ENCODE data around the gene MARCOL. TPM values are rescaled to one million over a fixed set of nuclear protein-coding genes. Genes with fewer than 3 reads are reported as not detected.

Gene MARCOL
- total RNA-seq, 1 donor from 2014 or later, result not detected

GRCh38 chr5:148205044-148205806 is 33.1 kb upstream of the MARCOL start:
- Histone ChIP-seq H3K4me1 (peaks cover 17% of the 10 kb centered on the region), H3K27ac (no peak overlapping the region), H3K4me3 (no peak overlapping the region), H3K27me3 (no peaks in the 10 kb centered on the region), H3K9me3 (no peaks in the 10 kb centered on the region), H3K36me3 (no peaks in the 10 kb centered on the region)
- TF ChIP-seq CTCF (IDR thresholded peaks at IDR 0.05), result no peak
- no peak for TF ChIP-seq POLR2A (IDR thresholded peaks at IDR 0.05)
- no peak for TF ChIP-seq POLR2AphosphoS5 (IDR thresholded peaks at IDR 0.05; ENCODE audit: insufficient read depth in 1 of 2, low read depth in 1 of 2)
- intact Hi-C loops (cut with DNase I), result no loop called here
- no peak for DNase-seq (ENCODE audit: extremely low spot score in 2 of 2)

GRCh38 chr5:148205865-148206264 is 32.5 kb upstream of the MARCOL start:
- Histone ChIP-seq H3K4me1 (peaks cover 17% of the 10 kb centered on the region), H3K36me3 (no peaks in the 10 kb centered on the region), H3K4me3 (no peak overlapping the region), H3K27me3 (no peaks in the 10 kb centered on the region), H3K9me3 (no peaks in the 10 kb centered on the region), H3K27ac (no peak overlapping the region)
- intact Hi-C loops (cut with DNase I), result no loop called here
- TF ChIP-seq POLR2AphosphoS5 (IDR thresholded peaks at IDR 0.05; ENCODE audit: insufficient read depth in 1 of 2, low read depth in 1 of 2), result no peak
- TF ChIP-seq CTCF (IDR thresholded peaks at IDR 0.05), result no peak
- no peak for TF ChIP-seq POLR2A (IDR thresholded peaks at IDR 0.05)
- DNase-seq (ENCODE audit: extremely low spot score in 2 of 2), result no peak

GRCh38 chr5:148206620-148207019 is 31.7 kb upstream of the MARCOL start:
- Histone ChIP-seq H3K4me3 (no peak overlapping the region), H3K9me3 (no peaks in the 10 kb centered on the region), H3K36me3 (no peaks in the 10 kb centered on the region), H3K4me1 (peaks cover 17% of the 10 kb centered on the region), H3K27me3 (no peaks in the 10 kb centered on the region), H3K27ac (no peak overlapping the region)
- no peak for TF ChIP-seq CTCF (IDR thresholded peaks at IDR 0.05)
- TF ChIP-seq POLR2AphosphoS5 (IDR thresholded peaks at IDR 0.05; ENCODE audit: insufficient read depth in 1 of 2, low read depth in 1 of 2), result no peak
- no peak for TF ChIP-seq POLR2A (IDR thresholded peaks at IDR 0.05)
- intact Hi-C loops (cut with DNase I), result no loop called here
- DNase-seq (ENCODE audit: extremely low spot score in 2 of 2), result no peak

- no peaks in the 10 kb centered on the region for H3K9me3 ChIP-seq
- DNase-seq (ENCODE audit: extremely low spot score in 2 of 2), result no peak
- intact Hi-C loops (cut with DNase I), result no loop called here
- peaks cover 17% of the 10 kb centered on the region for H3K4me1 ChIP-seq
- TF ChIP-seq POLR2A (IDR thresholded peaks at IDR 0.05), result no peak
- peak in 1 of 2 donors; percentile 31 for TF ChIP-seq POLR2AphosphoS5 (IDR thresholded peaks at IDR 0.05; ENCODE audit: insufficient read depth in 1 of 2, low read depth in 1 of 2)
- no peaks in the 10 kb centered on the region for H3K36me3 ChIP-seq
- H3K27ac ChIP-seq, result no peak overlapping the region
- H3K27me3 ChIP-seq, result no peaks in the 10 kb centered on the region
- H3K4me3 ChIP-seq, result no peak overlapping the region
Measured at GRCh38 chr5:148208226-148208625, 30.1 kb upstream of the MARCOL start.

- intact Hi-C loops (cut with DNase I), result no loop called here
- Histone ChIP-seq H3K36me3 (no peaks in the 10 kb centered on the region), H3K9me3 (no peaks in the 10 kb centered on the region), H3K27me3 (no peaks in the 10 kb centered on the region), H3K4me1 (peaks cover 17% of the 10 kb centered on the region), H3K27ac (no peak overlapping the region), H3K4me3 (no peak overlapping the region)
- DNase-seq (ENCODE audit: extremely low spot score in 2 of 2), result no peak
- TF ChIP-seq CTCF (IDR thresholded peaks at IDR 0.05) (no peak), POLR2A (IDR thresholded peaks at IDR 0.05) (no peak), POLR2AphosphoS5 (IDR thresholded peaks at IDR 0.05; ENCODE audit: insufficient read depth in 1 of 2, low read depth in 1 of 2) (no peak)
Measured at GRCh38 chr5:148209151-148209770, 29.1 kb upstream of the MARCOL start.
